NCI-H1105 (cell line): ENCODE data around the gene LRRC8B.
"Not testable (repeated sequence)": the region's sequence is repeated elsewhere in the genome, so short reads cannot be mapped to it uniquely, and the experiment has no call there.

Source experiments
- DNase-seq: peaks from one replicate; lab custom pipeline; 2025; lab: John Stamatoyannopoulos, UW

The LRRC8B gene

GRCh38 chr1:89525169-89525855 lies 683 bp downstream of the LRRC8B start:
- peak; percentile 64 for DNase-seq

DNA sequence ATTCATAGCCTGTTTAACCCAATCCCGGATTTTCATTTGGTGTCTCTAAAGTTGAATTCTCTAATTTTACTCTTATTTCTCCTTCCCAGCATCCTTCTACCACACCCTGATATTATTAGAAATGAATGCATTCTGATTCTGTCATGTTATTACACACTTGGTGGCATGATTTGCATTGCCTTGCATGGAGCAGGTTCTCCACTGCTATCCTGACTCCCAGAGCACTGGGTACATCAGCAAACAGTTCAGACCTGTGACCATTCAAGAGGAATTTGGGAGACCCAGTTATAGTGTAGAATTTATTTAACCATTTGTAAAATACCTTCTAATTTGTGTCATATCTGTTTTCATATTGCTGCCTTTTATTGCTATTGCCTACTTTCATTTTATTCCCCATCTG lies 2.6 kb downstream of the LRRC8B start:
- DNase-seq, result no peak

DNA sequence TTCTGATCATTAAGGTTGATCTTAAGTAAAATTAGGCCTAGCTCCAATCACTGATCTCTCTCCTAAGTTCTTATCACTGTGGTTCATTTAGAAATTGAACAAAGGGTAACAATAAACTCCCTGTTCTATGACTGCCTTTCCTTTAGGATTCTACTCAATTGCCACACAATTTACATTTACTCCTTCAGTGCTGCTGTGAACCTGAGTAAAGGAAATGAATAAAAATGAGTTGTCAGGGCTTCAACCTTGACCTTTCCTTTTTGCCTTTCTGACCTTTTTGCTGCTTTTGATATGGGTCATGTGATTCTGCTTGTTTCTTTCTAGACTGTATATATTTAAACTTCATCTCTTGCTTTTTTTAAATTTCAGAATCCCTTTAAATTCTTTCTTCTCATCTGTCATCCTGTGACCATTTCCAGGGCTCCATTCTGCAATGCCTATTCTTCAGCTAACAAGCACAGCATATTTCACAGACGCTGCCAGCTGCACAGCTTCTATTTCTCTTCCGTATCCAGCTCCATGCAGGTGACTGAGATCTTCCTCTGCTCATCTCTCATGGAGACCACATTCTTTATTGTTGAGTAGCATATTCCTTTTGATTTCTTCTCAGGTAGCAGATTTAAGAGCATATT lies 3.2 kb downstream of the LRRC8B start:
- no peak for DNase-seq

DNA sequence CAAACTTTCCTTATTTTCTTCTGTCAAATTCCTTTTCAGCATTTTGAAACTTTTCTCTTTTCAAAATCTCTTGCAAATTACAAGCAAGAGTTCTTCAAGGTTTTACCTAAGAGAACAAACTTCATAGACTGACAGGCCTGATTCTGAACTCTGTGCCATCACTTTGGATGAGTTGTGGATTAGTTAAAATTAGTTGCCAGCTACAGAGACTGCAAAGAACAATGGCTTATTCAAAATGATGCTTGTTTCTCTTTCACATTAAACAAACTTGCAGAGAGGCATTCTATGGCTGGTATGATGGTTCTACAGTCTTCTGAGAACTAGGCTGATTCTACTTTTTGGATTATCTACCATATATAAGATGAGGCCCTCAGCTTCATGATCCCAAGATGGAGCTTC lies 3.8 kb downstream of the LRRC8B start:
- DNase-seq, result no peak

GRCh38 chr1:89529196-89529595 lies 4.6 kb downstream of the LRRC8B start:
- no peak for DNase-seq

- no peak for DNase-seq
Observed at GRCh38 chr1:89530444-89531089, 5.9 kb downstream of the LRRC8B start.

DNA sequence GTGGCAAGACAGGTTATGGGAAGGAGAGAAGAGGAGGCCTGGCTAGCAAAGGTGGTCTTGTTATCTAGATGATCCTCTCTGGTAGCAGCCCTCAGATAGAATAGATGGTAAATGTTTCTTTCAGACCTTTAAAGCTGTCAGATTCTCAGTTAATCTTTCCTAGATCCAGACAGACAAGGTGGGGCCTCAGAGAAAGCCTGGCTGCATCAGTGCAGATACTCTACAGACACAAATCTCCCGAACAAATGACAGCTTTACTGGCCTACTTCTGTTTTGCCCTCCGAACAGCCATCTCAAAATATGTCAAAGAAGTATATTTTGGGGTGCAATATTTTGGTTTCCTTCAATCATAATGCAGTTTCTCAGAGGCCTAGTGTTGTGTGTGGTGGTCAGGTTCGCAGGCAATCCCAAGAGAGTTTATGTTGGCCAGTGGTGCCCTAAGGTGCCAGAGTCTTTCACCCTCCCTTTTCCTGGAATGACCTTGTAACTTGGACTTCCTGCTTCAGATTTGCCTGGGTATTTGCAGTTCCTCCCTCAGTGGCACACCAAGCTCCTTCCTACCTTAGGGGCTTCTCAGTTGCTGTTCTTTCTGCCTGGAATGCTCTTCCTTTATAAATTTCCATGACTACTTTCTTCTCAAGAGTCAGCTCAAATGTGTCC lies 7.0 kb downstream of the LRRC8B start:
- no peak for DNase-seq

DNA sequence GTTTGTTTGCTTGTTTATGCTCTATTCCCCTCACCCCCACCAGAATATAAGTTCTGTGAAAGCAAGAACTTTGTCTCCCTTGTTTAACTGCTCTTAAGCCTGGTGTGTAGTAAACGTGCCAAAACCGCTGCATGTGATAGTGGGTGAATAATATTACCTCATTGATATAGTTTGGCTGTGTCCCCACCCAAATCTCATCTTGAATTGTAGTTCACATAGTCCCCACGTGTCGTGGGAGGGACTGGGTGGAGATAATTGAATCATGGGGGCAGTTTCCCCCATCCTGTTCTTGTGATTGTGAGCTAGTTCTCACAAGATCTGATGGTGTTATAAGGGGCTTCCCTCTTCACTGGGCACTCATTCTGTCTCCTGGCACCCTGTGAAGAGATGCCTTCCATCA lies 7.6 kb downstream of the LRRC8B start:
- no peak for DNase-seq

DNA sequence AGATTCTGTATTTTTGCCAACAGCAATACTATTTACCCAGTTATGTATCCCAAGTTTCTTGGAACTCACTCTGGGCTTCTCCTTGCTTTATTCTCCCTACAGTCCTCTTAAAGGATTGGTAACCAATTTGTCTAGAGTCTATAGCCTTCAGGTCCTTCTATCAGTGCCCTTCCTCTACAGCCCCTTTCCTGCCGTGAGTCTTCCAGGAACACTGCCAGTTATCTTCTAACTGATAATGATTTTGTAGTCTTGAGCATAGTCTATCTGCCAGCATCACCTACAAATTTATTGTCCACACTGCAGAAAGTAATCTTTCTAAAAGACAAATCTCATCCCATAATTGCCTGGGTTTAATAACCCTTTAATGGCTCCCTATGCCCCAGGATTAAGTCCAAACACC lies 8.2 kb downstream of the LRRC8B start:
- DNase-seq, result no peak

DNA sequence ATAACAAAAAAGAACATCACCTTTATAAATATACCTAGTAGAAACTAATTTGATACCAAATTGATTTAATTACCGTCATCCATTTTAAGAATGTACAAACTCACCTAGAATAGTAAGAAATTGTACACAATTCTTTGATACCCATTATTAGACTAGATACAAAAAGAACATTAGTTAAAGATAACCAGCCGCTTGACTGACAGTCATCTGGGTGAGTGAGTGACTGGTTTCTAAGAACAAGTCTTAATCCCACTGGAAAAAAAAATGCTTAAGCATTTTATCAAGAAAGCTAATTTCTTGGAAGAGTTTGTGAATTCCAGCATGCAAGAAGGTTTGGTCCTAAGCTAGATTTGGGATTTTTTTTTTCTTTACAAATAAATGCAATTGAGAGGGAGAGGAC lies 10.9 kb downstream of the LRRC8B start:
- DNase-seq, result no peak

DNA sequence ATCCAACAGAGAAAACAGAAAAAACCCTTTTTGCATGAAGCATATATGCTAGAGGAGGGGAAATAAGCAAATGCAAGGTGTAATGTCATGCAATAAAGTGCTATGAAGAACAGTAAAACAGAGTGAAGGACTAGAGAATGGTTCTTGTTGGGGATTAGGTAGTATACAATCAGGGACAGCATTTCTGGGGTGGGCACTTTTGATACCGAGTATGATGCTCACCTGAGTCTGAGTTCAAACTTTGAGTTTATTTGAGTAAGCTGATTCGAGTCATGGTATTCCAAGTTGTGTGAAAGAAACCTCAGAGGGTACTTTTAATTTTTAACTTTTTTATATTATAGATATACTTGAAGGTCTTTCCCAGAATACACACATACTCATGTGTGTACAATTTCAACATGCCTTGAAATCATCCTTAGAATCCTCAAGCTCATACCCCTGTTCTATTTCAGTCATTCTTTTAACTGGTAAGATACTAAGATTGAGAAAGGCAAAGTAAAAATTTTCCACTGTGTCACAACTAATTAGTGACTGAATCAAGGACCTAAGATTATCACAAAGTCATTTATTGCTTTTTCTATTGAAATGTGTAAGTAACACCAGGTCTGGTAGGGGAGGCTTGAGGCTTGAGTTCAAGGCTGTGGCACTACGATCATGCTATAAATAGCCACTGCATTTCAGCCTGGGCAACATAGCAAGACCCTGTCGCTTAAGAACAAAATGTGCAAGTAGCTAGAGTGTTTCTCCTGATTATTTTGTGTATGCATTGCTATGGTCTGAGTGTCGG lies 12.1 kb downstream of the LRRC8B start:
- no peak for DNase-seq

GRCh38 chr1:89538361-89538760 lies 13.7 kb downstream of the LRRC8B start:
- DNase-seq, result no peak

GRCh38 chr1:89539128-89539527 lies 14.5 kb downstream of the LRRC8B start:
- DNase-seq, result no peak

- DNase-seq, result no peak
Observed at GRCh38 chr1:89540406-89540970, 15.9 kb downstream of the LRRC8B start.

DNA sequence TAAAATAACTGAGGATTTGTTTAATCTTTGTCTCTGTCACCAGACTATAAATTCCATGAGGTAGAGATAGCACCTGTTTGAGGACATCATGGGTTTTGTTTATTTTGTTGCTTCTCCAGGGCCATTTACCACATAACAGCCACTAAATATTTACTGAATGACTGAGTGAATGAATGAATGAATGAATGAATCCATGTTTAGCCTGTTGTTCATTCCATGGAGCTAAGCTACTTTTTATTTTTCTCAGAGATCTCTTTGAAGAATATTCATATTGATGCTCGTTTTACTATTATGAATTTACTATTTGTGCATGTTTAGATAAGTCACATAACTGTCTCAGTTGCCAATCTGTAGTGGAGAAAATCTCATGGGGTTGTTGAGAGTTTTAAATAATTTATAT lies 17.7 kb downstream of the LRRC8B start:
- DNase-seq, result no peak

GRCh38 chr1:89543632-89544031 lies 19.0 kb downstream of the LRRC8B start:
- not testable (repeated sequence) for DNase-seq

GRCh38 chr1:89545264-89546038 lies 20.8 kb downstream of the LRRC8B start:
- DNase-seq, result no peak

- no peak for DNase-seq
Observed at GRCh38 chr1:89546082-89546889, 21.7 kb downstream of the LRRC8B start.

- DNase-seq, result no peak
Observed at GRCh38 chr1:89546934-89547562, 22.4 kb downstream of the LRRC8B start.
